H54 (cell line): ENCODE data around the gene CELF5.

ENCODE experiments used
- DNase-seq: peaks from one replicate; pipeline ENCODE4 v3.0.0; 2011; ENCODE audit warnings: low spot score, mixed read lengths; ENCODE audit not compliant: insufficient read length
- FAIRE-seq: peaks from 3 replicates; lab custom pipeline; 2011; peaks lifted over from hg19 to GRCh38; lab: Jason Lieb, UNC
- POLR2A ChIP-seq: IDR thresholded peaks from 2 replicates; pipeline ENCODE4 v1.6.1; 2011; ENCODE audit warnings: low read depth, mild to moderate bottlenecking, low read length

Gene CELF5

GRCh38 chr19:3251229-3251628 is 26.8 kb downstream of the CELF5 start:
- DNase-seq: no peak
- TF ChIP-seq POLR2A: no peak
- no peak for FAIRE-seq

- TF ChIP-seq POLR2A: no peak
- FAIRE-seq: no peak
- DNase-seq: no peak
Observed at GRCh38 chr19:3252650-3253049, 28.2 kb downstream of the CELF5 start.

GRCh38 chr19:3253270-3253669 is 28.8 kb downstream of the CELF5 start:
- no peak for TF ChIP-seq POLR2A
- FAIRE-seq (no peak), DNase-seq (no peak)

GRCh38 chr19:3254520-3254919 is 30.1 kb downstream of the CELF5 start:
- TF ChIP-seq POLR2A: no peak
- DNase-seq (no peak), FAIRE-seq (no peak)

- FAIRE-seq (no peak), DNase-seq (no peak)
- no peak for TF ChIP-seq POLR2A
Observed at GRCh38 chr19:3257071-3257470, 32.6 kb downstream of the CELF5 start.

- no peak for TF ChIP-seq POLR2A
- DNase-seq (no peak), FAIRE-seq (no peak)
Observed at GRCh38 chr19:3262362-3262761, 37.9 kb downstream of the CELF5 start.

- DNase-seq (no peak), FAIRE-seq (no peak)
- no peak for TF ChIP-seq POLR2A
Observed at GRCh38 chr19:3263866-3264265, 39.4 kb downstream of the CELF5 start.

- DNase-seq: no peak
- no peak for TF ChIP-seq POLR2A
- FAIRE-seq: no peak
Observed at GRCh38 chr19:3265432-3265831, 41.0 kb downstream of the CELF5 start.

- DNase-seq: no peak
- TF ChIP-seq POLR2A: no peak
- FAIRE-seq: no peak
Observed at GRCh38 chr19:3266092-3266693, 41.7 kb downstream of the CELF5 start.

GRCh38 chr19:3266792-3267514 is 42.5 kb downstream of the CELF5 start:
- no peak for FAIRE-seq

GRCh38 chr19:3268326-3268725 is 43.9 kb downstream of the CELF5 start:
- no peak for FAIRE-seq
- no peak for DNase-seq
- no peak for TF ChIP-seq POLR2A

More at GRCh38 chr19:3266792-3267514, 42.5 kb downstream of the CELF5 start:
- no peak for DNase-seq
- no peak for TF ChIP-seq POLR2A

- no peak for TF ChIP-seq POLR2A
- FAIRE-seq: no peak
- no peak for DNase-seq
Observed at GRCh38 chr19:3268763-3269162, 44.3 kb downstream of the CELF5 start.

- DNase-seq (no peak), FAIRE-seq (no peak)
- no peak for TF ChIP-seq POLR2A
Observed at GRCh38 chr19:3269916-3270671, 45.6 kb downstream of the CELF5 start.

GRCh38 chr19:3270902-3271301 is 46.4 kb downstream of the CELF5 start:
- FAIRE-seq (no peak), DNase-seq (peak; percentile 72)
- TF ChIP-seq POLR2A: no peak
